ENCODE measurements around the gene MLX. TPM values are rescaled to one million over a fixed set of nuclear protein-coding genes. Genes with fewer than 3 reads are reported as not detected.

MLX gene
- total RNA-seq, 2 experiments from 2014 or later, result 18.3 to 21.3 TPM

Other genes starting within 250 kb of the MLX start
- 100 to 1,000 TPM; 338 to 343 TPM for gene STAT3, start 178.7 kb upstream of the MLX start, total RNA-seq
- gene CAVIN1, start 143.8 kb upstream of the MLX start, total RNA-seq, result not detected
- gene ATP6V0A1, start 108.2 kb upstream of the MLX start, total RNA-seq, result 1 to 10 TPM; 8.3 to 9.0 TPM
- 1 to 10 TPM; 7.4 TPM for gene NAGLU, start 30.9 kb upstream of the MLX start, total RNA-seq
- under 1 TPM; 0.44 to 0.52 TPM for gene HSD17B1, start 14.2 kb upstream of the MLX start, total RNA-seq
- gene COASY, start 5.0 kb upstream of the MLX start, total RNA-seq, result 10 to 100 TPM; 26.4 to 32.9 TPM
- 1 to 10 TPM; 3.9 to 4.1 TPM for gene PSMC3IP, start 10.6 kb downstream of the MLX start, total RNA-seq
- gene RETREG3, start 42.3 kb downstream of the MLX start, total RNA-seq, result 10 to 100 TPM; 59.0 to 59.3 TPM
- gene TUBG1, start 42.6 kb downstream of the MLX start, total RNA-seq, result 1 to 10 TPM; 4.9 to 8.4 TPM
- gene TUBG2, start 92.2 kb downstream of the MLX start, total RNA-seq, result 10 to 100 TPM in 1 of 2 experiments, 1 to 10 TPM in 1; 7.4 to 10.6 TPM
- gene PLEKHH3, start 109.9 kb downstream of the MLX start, total RNA-seq, result under 1 TPM; 0.33 to 0.72 TPM
- gene CCR10, start 114.7 kb downstream of the MLX start, total RNA-seq, result 1 to 10 TPM; 1.2 to 1.3 TPM
- gene CNTNAP1, start 115.4 kb downstream of the MLX start, total RNA-seq, result 1 to 10 TPM; 1.1 to 1.6 TPM
- gene EZH1, start 177.9 kb downstream of the MLX start, total RNA-seq, result 10 to 100 TPM; 59.2 to 63.4 TPM
- not detected for gene RAMP2, start 194.1 kb downstream of the MLX start, total RNA-seq
- gene VPS25, start 206.3 kb downstream of the MLX start, total RNA-seq, result 10 to 100 TPM; 41.0 to 45.1 TPM
- under 1 TPM; 0.16 to 0.28 TPM for gene WNK4, start 213.5 kb downstream of the MLX start, total RNA-seq
- gene COA3, start 231.6 kb downstream of the MLX start, total RNA-seq, result 1 to 10 TPM; 4.0 to 5.6 TPM
- gene CNTD1, start 231.8 kb downstream of the MLX start, total RNA-seq, result not detected

All from CD8-positive, alpha-beta T cell (primary cell).